B cell (primary cell): ENCODE data around the gene ATP6V1B1.

Experiments used
- CTCF ChIP-seq: fragments of 200-600 bp; IDR thresholded peaks from one replicate; pipeline ENCODE4 v1.8.0; 2022; ENCODE audit warnings: antibody characterized with exemption, mild to moderate bottlenecking
- EZH2 ChIP-seq: IDR thresholded peaks from 2 replicates; pipeline ENCODE4 v1.6.1; 2012; ENCODE audit warnings: borderline replicate concordance, low read depth, mild to moderate bottlenecking, moderate library complexity, low read length; ENCODE audit not compliant: insufficient read depth, poor library complexity, severe bottlenecking

DNA sequence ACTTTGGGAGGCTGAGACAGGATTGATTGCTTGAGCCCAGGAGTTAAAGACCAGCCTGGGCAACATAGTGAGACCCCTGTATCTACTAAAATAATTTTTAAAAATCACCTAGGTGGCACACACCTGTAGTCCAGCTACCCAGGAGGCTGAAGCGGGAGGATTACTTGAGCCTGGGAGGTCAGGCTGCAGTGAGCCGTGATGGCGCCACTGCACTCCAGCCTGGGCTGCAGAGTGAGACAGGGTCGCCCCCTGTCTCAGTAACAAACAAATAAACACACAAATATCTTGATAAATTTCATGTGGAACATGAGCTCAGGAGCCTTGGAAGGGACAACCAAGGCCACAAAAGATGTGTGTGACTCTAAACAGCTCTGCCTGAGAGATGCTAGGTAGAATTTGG, 31.0 kb downstream of the ATP6V1B1 start:
- no peak for TF ChIP-seq CTCF
- no peak for TF ChIP-seq EZH2
